Measurements from ENCODE around the gene PITX1.
"Not testable (repeated sequence)": the region's sequence is repeated elsewhere in the genome, so short reads cannot be mapped to it uniquely, and the experiment has no call there.

Gene PITX1

DNA sequence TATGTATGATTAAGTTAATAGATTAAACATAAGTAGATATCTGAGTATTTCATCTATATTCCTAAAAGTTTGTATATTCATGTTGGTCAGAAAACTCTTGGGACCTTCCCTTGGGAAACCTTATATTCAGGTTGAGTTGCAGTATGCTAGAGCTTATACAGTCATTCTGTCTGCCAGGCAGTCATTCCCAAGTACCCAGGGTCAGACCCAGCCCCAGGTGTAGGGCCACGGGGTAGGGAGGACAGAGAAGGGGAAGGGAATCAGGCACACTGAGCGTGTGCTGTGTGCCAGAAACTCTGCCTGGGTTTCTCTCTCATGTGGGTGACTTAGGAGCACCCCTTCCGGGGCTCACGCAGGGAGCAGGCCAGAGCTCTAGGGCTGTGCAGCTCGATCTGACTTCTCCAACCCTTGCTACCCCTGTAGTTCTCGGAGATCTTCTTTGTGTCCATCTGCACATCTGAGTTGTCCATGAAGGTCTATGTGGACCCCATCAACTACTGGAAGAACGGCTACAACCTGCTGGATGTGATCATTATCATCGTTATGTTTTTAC lies 38.1 kb downstream of the PITX1 start:
- DNase-seq (ENCODE audit: low read depth, low spot score) = no peak
- H3K4me3 ChIP-seq (ENCODE audit: low read length) = no peak overlapping the region

DNA sequence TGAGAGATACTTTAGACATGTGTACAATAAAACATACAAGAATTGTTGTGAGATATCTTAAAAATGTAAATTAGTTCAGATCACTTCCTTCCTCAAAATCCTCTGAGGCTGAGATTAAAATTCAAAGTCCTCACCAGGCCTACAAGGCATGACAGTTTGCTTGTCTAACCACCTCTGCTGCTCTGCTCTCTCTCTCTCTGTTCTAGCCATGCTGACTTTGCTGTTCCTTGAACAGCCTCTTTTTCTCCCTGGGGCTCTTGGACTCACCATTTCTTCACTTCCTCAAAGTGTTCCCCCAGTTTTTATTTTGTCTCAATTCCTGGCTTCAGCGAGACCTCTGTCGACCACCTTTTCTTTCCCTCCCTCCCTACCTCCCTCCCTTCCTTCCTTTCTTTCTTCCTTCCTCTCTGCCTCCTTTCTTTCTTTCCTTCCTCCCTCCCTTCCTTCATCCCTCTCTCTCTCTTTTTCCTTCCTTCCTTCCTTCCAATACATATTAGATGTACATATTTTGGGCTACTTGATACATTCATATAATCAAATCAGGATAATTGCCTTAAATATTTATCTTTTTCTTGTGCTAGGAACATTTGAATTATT lies 39.4 kb downstream of the PITX1 start:
- no peak overlapping the region for H3K4me3 ChIP-seq (ENCODE audit: low read length)
- DNase-seq (ENCODE audit: low read depth, low spot score) = peak; percentile 50

DNA sequence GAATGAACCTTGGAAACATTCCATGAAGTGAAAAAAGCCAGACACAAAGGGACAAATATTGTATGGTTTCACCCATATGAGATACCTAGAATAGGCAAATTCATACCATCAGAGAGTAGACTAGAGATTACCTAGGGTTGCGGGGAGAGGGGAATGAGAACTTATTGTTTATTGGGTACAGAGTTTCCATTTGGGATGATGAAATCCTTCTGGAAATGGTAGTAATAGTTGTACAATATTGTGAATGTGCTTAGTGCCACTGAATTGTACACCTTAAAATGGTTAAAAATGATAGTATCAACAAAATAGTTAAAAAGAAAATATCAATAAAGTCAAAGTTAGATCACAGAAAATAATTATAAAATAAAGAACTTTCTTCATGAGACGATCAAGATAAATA lies 40.9 kb downstream of the PITX1 start:
- H3K4me3 ChIP-seq (ENCODE audit: low read length) = no peak overlapping the region
- DNase-seq (ENCODE audit: low read depth, low spot score) = no peak

DNA sequence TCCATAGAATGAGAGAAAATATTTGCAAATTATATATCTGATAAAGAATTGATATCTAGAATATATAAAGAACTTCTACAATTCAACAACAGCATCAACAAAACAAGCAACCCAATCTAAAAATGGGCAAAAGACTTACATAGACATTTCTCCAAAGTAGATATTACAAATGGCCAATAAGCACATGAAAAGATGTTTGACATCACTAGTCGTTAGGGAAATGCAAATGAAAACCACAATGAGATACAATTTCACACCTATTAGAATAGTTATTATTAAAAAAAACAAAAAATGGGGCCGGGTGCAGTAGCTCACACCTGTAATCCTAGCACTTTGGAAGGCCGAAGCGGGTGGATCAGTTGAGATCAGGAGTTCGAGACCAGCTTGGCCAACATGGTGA lies 41.9 kb downstream of the PITX1 start:
- DNase-seq (ENCODE audit: low read depth, low spot score) = no peak

DNA sequence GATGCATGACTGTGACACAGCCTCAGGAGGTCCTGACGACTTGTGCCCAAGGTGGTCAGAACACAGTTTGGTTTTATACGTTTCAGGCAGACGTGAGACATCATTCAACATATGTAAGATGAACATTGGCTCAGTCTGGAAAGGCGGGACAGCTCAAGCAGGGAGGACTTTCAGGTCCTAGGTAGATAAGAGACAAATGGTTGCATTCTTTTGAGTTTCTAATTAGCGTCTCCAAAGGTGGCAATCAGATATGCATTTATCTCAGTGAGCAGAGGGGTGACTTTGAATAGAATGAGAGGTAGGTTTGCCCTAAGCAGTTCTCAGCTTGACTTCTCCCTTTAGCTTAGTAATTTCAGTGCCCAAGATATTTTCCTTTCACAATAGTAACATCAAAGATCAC lies 43.8 kb downstream of the PITX1 start:
- DNase-seq (ENCODE audit: low read depth, low spot score) = peak; percentile 17
- H3K4me3 ChIP-seq (ENCODE audit: low read length) = not testable (repeated sequence)

More for the DNA sequence above, 41.9 kb downstream of the PITX1 start:
- no peak overlapping the region for H3K4me3 ChIP-seq (ENCODE audit: low read length)

DNA sequence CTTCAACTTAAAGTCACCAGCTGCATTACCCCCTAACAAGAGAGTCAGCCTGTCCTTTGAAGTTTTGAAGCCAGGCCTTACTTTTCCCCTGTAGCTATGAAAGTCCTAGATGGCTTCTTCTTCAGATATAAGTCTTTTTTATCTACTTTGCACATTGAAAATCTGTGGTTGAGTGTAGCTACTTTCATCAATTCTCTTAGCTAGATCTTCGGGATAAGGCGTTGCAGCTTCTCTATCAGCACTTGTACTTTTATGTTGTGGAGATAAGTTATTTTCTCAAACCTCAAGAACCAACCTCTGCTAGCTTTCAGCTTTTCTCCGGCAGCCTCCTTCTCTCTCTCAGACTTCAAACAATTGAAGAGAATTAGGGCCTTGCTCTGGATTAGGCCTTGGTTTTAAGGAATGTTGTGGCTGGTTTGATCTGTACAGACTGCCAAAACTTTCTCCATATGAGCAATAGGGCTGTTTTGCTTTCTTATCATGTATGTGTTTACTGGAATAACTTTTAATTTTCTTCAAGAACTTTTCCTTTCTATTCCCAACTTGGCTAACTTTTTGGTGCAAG lies 44.7 kb downstream of the PITX1 start:
- DNase-seq (ENCODE audit: low read depth, low spot score) = peak; percentile 99
- no peak overlapping the region for H3K4me3 ChIP-seq (ENCODE audit: low read length)

DNA sequence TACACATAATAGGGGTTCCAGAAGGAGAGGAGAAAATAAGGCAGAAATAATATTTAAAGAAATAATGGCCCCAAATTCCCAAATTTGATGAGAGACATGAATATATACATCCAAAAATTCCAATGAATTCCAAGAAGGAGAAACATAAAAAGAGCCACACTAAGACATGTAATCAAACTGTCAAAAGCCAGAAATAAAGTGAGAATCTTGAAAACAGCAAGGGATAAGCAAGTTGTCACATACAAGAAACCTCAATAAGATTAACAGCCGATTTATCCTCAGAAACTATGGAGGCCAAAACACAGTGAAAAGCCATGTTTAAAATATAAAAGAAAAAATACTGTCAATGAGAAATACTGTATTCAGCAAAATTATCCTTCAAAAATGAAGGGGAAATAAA lies 51.8 kb downstream of the PITX1 start:
- no peak for DNase-seq (ENCODE audit: low read depth, low spot score)
- H3K4me3 ChIP-seq (ENCODE audit: low read length) = no peak overlapping the region

DNA sequence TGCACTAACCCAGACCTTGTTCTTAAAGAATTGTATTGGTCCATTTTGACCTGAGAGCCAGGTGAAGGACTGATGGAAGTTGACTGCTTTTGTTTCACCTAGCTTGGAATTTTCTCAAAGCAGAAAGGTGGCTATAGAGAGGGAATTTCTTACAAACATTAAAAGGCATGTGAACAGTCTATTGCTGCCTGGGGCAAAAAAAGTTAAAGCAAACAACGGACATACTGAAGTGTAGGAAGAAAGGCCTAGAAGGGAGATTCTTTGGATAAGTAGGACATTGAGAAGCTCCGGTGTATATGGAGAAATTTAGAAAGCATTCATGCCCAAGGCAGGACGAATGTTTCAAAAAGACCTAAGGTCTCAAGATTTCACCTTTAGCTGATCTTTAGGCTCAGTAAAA lies 54.6 kb downstream of the PITX1 start:
- no peak overlapping the region for H3K4me3 ChIP-seq (ENCODE audit: low read length)
- no peak for DNase-seq (ENCODE audit: low read depth, low spot score)
